NB4 (cell line): ENCODE results near the gene ARHGAP11B.
"Not testable (repeated sequence)": the region's sequence is repeated elsewhere in the genome, so short reads cannot be mapped to it uniquely, and the experiment has no call there.

Source experiments
- MYC ChIP-seq: IDR thresholded peaks from 2 replicates; pipeline ENCODE4 v1.6.1; 2011; ENCODE audit warnings: low read depth, low read length
- POLR2A ChIP-seq: IDR thresholded peaks from 2 replicates; pipeline ENCODE4 v1.6.1; 2011; ENCODE audit warnings: mild to moderate bottlenecking; ENCODE audit not compliant: insufficient read length; ENCODE audit errors: extremely low read depth
- TF ChIP-seq, protein P1 (sequence below): IDR thresholded peaks from one replicate; pipeline ENCODE4 v1.5.1; 2012; ENCODE audit warnings: low read depth, low read length
- TF ChIP-seq, protein P2 (sequence below): IDR thresholded peaks from 2 replicates; pipeline ENCODE4 v1.6.1; 2011; ENCODE audit warnings: low read depth, low read length

DNA sequence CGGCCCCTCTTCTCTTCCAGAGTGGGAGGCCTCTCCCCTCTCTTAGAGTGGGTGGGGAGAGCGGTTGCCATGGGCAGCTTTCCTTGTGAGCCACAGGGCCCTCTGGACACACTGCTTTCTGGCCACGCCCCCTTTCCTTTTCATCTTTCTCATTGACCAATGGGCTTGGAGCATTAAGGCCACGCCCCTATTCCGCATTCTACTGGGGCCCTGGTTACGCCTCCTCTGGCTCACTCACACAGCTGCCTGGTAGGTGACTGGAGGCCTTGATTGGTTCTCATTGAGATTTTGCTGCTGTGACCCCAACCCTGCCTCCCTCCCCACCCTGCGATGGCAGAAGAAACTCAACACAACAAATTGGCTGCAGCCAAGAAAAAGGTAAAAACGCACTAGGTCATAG is 22.1 kb upstream of the ARHGAP11B start, which contains the start of gene GOLGA8H:
- TF ChIP-seq, protein P1, sequence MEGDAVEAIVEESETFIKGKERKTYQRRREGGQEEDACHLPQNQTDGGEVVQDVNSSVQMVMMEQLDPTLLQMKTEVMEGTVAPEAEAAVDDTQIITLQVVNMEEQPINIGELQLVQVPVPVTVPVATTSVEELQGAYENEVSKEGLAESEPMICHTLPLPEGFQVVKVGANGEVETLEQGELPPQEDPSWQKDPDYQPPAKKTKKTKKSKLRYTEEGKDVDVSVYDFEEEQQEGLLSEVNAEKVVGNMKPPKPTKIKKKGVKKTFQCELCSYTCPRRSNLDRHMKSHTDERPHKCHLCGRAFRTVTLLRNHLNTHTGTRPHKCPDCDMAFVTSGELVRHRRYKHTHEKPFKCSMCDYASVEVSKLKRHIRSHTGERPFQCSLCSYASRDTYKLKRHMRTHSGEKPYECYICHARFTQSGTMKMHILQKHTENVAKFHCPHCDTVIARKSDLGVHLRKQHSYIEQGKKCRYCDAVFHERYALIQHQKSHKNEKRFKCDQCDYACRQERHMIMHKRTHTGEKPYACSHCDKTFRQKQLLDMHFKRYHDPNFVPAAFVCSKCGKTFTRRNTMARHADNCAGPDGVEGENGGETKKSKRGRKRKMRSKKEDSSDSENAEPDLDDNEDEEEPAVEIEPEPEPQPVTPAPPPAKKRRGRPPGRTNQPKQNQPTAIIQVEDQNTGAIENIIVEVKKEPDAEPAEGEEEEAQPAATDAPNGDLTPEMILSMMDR = not testable (repeated sequence)
- TF ChIP-seq POLR2A, MYC: not testable (repeated sequence)
- TF ChIP-seq, protein P2, sequence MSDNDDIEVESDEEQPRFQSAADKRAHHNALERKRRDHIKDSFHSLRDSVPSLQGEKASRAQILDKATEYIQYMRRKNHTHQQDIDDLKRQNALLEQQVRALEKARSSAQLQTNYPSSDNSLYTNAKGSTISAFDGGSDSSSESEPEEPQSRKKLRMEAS = not testable (repeated sequence)
